ENCODE measurements around the gene PRPF6.

The PRPF6 gene

DNA sequence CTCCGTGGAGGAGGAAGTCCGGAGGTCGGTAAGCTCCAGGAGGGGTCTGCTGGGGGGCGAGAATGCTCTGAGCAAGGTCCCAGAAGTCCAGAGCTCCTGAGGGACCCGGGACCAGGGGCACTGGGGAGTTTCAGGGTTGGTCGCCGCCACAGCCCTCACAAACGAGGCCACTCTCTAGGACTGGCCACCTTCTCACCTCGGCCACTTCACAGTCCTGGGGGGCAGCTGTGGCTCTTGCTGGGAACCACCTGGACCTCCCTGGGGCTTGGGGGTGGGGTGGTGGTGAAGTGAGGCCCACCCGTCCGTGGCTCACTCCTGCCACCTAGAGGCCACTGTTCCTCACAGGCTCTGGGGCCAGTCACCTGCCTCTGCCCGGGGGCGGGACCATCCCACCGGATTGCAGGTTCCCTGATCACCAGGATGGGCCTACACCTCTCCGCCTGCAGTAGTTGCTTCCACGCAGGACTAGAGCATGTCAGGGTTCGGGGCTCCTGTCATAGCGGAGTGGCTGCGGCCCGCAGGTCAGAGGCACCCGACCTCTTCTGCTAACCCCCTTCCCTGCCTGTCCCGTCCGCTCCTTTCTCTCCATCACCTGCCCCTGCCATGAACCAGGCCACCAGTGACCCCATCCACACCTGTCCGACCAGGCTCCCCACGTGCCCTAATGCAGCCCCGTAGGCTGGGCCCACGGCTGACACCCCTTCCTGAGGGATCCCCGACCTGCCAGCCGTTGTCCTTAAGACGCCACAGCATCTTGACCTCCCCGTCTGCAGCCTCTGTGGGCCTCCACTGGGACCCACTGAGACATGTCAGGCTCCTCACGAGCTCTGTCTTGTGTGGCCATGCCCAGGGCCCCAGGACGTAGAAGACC lies 76.9 kb downstream of the PRPF6 start:
- Mint-ChIP-seq H3K36me3 (no peaks in the 10 kb centered on the region), H3K9me3 (no peaks in the 10 kb centered on the region), H3K27ac (peak overlapping the region; percentile 27), H3K4me1 (peaks cover 35% of the 10 kb centered on the region), H3K4me3 (peak overlapping the region; percentile 50), H3K27me3 (peaks cover 35% of the 10 kb centered on the region)
- peak; percentile 75 for ATAC-seq

DNA sequence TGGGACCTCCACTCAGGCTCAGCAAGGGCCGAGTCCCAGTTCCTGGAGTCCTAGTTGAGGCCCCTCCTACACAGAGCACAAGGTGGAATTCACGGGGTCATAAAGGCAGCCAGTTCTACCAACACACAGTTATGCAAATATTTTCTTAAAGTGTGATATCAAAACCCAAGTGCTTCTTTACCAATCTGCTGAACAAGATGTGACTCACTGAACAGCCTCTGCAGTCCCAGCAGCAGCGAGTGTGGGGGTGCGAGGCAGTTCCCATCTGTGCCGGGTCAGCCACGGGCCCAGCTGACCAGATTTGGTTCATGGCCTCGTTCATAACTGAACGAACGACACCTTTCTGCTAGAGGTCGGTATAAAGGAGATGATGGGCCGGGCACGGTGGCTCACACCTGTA lies 77.6 kb downstream of the PRPF6 start:
- Mint-ChIP-seq H3K9me3 (no peaks in the 10 kb centered on the region), H3K27me3 (peaks cover 28% of the 10 kb centered on the region), H3K4me3 (no peak overlapping the region), H3K4me1 (peaks cover 30% of the 10 kb centered on the region), H3K36me3 (no peaks in the 10 kb centered on the region), H3K27ac (peak overlapping the region; percentile 27)
- no peak for ATAC-seq

DNA sequence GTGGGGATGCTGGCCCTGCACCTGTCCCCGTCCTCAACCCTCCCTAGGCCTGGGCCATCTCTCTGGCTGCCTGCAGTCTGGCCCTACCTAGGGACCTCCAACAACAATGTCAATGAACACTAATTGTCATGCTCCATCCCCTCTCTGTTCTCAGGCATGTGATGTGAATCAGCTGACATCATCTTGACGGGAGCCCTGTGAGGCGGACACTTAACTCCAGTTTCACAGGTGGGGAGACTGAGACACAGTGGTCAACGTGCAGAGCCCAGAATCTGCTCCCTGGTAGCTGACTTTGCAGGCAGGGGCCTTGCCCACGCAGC lies 81.3 kb downstream of the PRPF6 start:
- Mint-ChIP-seq H3K36me3 (no peaks in the 10 kb centered on the region), H3K27me3 (no peaks in the 10 kb centered on the region), H3K4me1 (peaks cover 53% of the 10 kb centered on the region), H3K27ac (peak overlapping the region; percentile 86), H3K9me3 (no peaks in the 10 kb centered on the region), H3K4me3 (peak overlapping the region; percentile 93)
- ATAC-seq, result no peak

DNA sequence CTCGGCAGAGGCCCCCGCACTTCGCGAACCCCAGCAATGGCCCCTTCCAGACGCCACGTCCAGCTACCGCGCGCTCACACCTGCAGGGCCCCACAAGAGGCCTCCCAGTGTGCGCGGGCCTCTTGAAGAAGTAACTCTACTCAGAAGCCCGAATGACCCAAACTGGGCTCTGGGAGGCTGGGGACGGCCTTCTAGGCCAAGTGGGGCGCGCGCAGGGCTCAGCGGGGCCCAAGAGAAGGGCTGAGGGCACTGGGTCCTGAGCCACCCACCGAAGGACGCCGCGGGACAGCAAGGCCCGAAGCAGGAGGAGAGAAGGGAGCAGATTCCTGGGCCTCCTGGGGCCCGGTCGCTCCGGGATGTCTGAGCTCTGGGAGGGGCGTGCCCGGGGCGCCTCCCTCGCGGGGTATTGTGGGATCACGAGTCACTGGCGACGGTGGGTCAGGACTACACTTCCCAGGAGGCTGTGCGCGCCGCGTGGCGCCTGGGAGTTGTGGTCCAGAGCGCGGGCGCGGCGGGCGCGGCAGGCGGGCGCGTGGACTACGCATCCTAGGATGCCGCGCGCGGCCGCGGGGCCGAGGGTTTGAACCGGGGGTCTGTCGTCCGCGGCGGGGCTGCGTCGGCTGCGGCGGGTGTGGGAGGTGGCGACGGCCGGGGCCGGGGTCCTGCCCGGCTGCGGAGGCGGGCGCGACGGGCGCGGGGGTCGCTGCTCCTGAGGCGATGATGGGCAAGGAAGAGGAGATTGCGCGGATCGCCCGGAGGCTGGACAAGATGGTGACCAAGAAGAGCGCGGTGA lies 81.9 kb downstream of the PRPF6 start, which contains the start of gene TCEA2:
TSS of gene TCEA2 (plus strand) at position 603 of the 793 bp plus-strand sequence. CDS start at position 718, 115 bp downstream.
- Mint-ChIP-seq H3K27me3 (no peaks in the 10 kb centered on the region), H3K4me1 (peaks cover 53% of the 10 kb centered on the region), H3K36me3 (no peaks in the 10 kb centered on the region), H3K27ac (peak within 1 kb of the TSS; percentile 86), H3K4me3 (peak within 1 kb of the TSS; percentile 93), H3K9me3 (no peaks in the 10 kb centered on the region)
- peak; percentile 92 for ATAC-seq

DNA sequence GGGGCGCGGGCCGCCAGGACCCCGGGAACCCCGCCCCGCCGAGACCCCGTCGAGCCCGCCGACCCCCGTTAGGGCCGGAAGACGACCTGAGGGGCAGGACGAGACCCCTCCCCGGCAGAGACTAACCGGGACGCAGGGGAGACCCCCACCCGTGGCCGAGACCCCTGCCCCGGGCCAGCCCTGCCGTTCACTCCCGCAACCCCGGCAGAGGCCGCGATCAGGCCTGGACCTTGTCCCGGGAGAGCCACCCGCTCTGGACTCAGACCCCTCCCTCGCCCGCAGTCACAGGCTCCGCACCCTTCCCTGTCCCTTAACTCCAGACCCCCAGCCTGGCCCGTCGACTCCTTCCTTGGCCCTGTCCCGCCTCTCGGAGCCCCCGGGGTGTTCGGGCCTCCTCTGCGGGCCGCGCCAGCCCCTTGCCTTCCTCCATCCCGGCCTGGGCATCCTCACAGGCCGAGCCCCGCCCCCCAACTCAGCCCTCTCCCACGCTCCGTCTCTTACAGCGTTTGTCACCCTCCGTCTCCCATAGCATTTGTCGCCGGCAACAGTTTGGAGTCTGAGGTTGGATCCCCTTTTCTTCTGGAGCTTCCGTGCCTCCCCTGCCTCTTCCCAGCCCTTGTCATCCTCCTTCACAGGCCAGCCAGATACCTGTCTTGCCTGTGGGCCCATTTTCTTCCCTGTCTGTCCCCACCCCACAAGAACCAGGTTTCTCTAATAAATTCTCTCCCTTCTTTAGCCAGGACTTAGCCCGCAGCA lies 82.6 kb downstream of the PRPF6 start:
- ATAC-seq, result peak; percentile 1
- Mint-ChIP-seq H3K27ac (peak overlapping the region; percentile 86), H3K27me3 (no peaks in the 10 kb centered on the region), H3K4me3 (peak overlapping the region; percentile 93), H3K36me3 (no peaks in the 10 kb centered on the region), H3K4me1 (peaks cover 50% of the 10 kb centered on the region), H3K9me3 (no peaks in the 10 kb centered on the region)

DNA sequence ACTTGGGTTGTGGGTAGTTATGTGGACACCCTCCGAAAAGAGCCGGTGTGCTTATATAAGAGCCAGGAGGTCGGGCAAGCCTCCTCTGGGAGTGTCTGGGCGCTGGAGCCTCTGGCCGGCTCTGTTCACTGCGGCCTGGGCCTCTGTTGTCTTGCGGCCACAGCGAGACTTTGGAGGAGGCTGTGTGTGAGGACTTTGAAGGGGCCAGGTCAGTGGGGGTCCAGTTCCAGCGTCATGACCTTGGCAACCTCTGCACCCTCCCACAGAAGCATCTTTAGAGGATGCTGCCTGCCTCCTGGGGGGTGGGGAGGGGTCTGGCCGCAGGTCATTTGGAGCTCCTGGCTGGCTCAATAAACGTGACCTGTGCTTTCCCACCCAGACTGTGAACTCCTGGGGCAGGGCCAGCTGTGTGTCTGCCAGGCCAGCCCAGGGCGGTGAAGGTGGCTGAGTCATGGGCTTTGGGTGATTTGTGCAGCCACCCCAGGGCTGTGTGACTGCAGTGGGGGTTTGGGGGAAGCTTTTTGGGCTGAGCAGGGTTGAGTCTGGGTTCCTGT lies 83.3 kb downstream of the PRPF6 start:
- peaks cover 49% of the 10 kb centered on the region for H3K4me1 Mint-ChIP-seq
- no peak for ATAC-seq

DNA sequence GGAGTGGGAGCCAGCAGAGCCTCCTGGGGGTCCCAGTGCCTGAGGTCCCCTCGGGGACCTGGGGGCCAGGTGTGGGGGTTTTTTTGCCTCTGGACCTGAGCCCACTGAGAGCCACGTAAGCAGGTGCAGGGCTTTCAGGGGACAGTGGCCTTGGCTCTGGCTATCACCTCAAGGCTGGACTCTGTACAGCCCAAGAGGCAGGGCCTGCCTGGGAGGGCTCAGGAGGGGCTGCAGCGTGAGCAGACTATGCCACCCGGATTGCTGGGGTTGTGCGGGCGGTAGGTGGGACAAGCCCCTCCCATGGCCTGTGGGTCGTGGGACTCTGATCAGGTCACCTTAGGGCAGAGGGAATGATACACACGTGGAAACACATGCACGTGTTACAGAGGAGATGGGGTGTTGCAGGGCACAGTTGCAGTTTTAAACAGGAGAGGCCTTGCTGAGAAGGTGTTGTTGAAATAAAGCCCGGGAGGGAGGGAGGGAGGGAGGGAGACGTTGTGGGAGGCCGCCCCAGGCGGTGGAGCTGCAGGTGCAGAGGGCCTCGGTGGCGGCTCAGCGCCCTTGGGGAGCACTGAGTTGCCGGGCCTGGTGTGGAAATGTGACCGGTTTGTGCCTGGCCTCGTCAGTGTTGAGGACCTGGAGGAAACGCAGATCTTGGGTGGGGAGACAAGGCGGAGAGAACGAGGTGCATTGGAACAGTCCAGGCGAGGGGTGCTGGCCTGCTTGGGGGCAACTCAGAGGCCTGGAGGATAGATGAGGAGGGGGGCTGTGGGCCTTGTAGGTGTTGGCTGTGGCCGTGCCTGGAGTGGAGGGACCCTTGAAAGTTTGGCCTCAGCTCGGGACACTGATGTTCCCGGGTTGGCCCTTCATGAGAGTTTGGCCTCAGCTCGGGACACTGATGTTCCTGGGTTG lies 84.4 kb downstream of the PRPF6 start:
- H3K9me3 Mint-ChIP-seq, result no peaks in the 10 kb centered on the region
- peak overlapping the region; percentile 52 for H3K4me3 Mint-ChIP-seq
- H3K27ac Mint-ChIP-seq, result peak overlapping the region; percentile 86
- no peak for ATAC-seq
- H3K4me1 Mint-ChIP-seq, result peaks cover 49% of the 10 kb centered on the region
- H3K36me3 Mint-ChIP-seq, result no peaks in the 10 kb centered on the region
- H3K27me3 Mint-ChIP-seq, result no peaks in the 10 kb centered on the region

More for the DNA sequence above, 83.3 kb downstream of the PRPF6 start:
- H3K36me3 Mint-ChIP-seq, result no peaks in the 10 kb centered on the region
- H3K27ac Mint-ChIP-seq, result peak overlapping the region; percentile 86
- no peaks in the 10 kb centered on the region for H3K27me3 Mint-ChIP-seq
- peak overlapping the region; percentile 93 for H3K4me3 Mint-ChIP-seq
- no peaks in the 10 kb centered on the region for H3K9me3 Mint-ChIP-seq

DNA sequence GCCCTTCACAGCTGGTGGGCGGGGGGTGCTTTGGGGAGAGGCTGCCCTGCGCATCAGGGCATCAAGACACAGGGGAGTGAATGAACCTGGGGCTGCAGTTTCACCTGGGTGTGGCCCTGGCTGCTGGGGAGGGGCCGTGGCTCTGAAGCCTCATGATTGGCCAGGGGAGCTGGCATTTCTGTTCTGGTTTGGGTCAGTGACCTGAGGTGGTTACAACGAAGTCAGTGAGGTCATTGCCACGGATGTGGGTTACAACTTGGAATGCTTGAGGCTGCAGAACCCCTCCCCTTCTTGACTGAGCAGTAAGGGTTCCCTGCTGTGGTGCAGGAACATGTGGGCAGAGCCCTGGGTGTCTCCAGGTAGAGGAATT lies 85.0 kb downstream of the PRPF6 start:
- Mint-ChIP-seq H3K4me1 (peaks cover 54% of the 10 kb centered on the region), H3K27me3 (no peaks in the 10 kb centered on the region), H3K9me3 (no peaks in the 10 kb centered on the region), H3K27ac (peak overlapping the region; percentile 86), H3K36me3 (no peaks in the 10 kb centered on the region), H3K4me3 (peak overlapping the region; percentile 27)
- peak; percentile 75 for ATAC-seq

DNA sequence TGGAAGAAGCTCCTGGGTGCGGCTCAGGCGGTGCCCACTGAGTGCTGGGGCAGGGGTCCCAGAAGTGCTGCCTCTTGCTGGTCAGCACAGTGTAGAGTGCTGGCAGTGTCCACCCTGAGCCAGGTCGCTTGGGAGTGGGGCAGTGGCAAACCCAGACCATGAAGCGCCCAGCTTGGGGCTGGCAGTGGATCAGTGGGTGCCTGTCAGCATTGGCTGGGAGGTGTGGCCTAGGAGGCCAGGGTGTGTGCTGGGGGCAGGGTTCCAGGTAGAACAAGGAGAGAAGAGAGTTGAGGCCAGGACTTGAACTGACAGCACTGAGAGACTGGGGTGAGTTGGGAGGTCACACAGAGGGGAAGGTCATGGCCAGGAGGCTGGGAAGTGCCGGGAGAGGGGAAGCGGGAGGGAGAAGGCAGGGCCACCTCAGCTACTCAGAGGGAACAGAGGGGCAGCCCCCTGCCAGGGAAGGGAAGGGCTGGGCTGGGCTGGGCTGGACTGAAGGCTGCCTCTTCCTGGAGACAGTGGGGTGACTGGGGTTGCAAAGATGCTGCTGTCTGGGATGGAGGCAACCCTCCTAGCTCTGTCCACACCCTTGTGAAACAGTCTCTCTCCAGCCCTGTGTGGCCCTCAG lies 86.2 kb downstream of the PRPF6 start:
- Mint-ChIP-seq H3K36me3 (peaks cover 1% of the 10 kb centered on the region), H3K4me1 (peaks cover 66% of the 10 kb centered on the region), H3K27me3 (no peaks in the 10 kb centered on the region), H3K27ac (peak overlapping the region; percentile 86), H3K4me3 (no peak overlapping the region), H3K9me3 (no peaks in the 10 kb centered on the region)
- no peak for ATAC-seq

DNA sequence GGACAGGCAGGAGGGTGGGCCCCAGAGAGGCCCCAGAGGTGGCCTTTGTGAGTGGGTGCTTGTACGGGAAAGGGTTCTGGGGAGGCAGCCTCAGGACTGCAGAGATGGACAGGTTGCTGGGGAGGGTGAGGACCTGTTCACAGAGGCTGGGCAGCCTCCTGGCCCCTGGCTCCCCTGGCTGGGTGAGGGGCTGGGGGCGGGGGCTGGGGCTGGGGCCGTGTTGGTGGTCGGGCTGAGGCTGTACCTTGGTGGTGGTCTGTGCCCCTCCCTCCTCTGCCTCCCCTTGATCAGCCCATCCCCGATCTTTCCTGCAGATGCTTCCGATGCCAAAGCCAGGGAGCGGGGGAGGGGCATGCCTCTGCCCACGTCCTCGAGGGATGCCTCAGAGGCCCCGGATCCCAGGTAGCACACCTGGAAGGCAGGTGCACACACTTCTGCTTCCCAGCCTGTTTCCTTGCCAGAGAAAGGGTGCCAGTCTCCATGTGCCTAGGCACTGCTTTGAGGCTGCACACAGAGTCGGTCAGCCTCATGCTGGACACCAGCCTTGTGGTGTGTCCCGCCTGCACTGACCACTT lies 86.9 kb downstream of the PRPF6 start:
- Mint-ChIP-seq H3K4me1 (peaks cover 72% of the 10 kb centered on the region), H3K27me3 (no peaks in the 10 kb centered on the region), H3K9me3 (no peaks in the 10 kb centered on the region), H3K27ac (no peak overlapping the region), H3K4me3 (no peak overlapping the region), H3K36me3 (peaks cover 7% of the 10 kb centered on the region)
- no peak for ATAC-seq

DNA sequence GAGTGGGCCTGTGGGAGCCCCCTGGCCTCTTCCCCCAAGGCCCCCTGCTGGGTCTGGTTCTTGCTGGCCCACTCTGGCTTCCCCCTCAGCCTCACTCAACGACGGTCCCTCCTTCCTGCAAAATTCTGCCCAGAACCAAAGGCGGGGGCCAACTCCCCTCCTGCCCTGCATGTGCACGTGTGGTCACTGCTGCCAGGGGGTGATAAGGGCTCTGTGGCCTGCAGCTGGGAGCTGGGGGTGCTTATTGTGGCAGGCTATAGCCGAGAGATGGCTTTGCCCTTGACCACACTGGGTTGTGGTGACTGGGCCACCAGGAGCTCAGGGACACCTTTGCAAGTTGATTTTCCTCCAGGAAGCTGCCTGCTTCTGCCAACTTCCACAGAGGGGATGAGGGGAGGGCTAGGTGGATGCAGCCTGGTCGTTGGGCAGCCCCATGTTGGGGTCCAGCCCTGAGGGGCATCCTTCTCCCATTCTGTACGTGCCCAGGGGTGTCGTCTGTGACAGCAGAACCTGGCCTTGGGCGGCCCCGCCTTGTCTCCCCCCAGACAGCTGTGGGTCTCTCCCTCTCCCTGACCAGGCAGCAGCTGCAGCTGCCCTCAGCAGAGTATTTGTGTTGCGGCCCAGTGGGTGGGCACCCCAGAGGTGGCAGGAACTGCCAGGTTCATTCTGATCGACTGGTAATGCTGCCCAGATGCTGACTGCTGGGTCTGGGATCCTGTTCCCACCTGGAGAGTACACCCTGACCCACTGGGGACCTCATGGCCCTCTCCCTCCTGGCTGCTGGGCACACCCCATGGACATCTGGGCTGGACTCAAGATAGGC lies 87.7 kb downstream of the PRPF6 start:
- Mint-ChIP-seq H3K4me3 (no peak overlapping the region), H3K36me3 (peaks cover 13% of the 10 kb centered on the region), H3K27me3 (no peaks in the 10 kb centered on the region), H3K9me3 (no peaks in the 10 kb centered on the region), H3K27ac (no peak overlapping the region), H3K4me1 (peaks cover 70% of the 10 kb centered on the region)
- ATAC-seq, result no peak

DNA sequence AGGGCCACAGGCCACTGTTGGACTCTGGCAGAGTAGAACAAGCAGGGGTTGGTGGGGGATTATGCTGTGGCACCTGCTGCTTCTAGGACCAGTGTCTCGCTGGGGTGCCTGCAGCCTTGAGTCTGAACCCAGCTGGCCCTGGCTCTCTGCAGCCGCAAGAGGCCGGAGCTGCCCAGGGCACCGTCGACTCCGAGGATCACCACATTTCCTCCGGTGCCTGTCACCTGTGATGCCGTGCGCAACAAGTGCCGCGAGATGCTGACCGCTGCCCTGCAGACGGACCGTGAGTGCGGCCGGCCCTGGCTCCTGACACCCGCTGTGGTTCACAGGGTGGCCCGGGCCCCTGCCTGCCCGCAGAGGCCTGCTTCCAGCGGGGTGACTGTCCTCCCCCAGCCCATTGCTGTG lies 88.3 kb downstream of the PRPF6 start:
- H3K36me3 Mint-ChIP-seq, result peaks cover 18% of the 10 kb centered on the region
- H3K9me3 Mint-ChIP-seq, result no peaks in the 10 kb centered on the region
- H3K4me1 Mint-ChIP-seq, result peaks cover 68% of the 10 kb centered on the region
- no peak overlapping the region for H3K27ac Mint-ChIP-seq
- H3K4me3 Mint-ChIP-seq, result no peak overlapping the region
- no peaks in the 10 kb centered on the region for H3K27me3 Mint-ChIP-seq
- ATAC-seq, result no peak

All from stimulated activated memory B cell treated with anti-CD40 and anti-IgM and Interleukin-4, amounts not matched to agents 10 μg/mL and 1 μg/mL and 100 μg/mL, for 72 hours (primary cell).